GM18505 (cell line): ENCODE results near the gene RPL18A.

Experiments used
- ATAC-seq: cut with Tn5 transposase; IDR thresholded peaks from one replicate; pipeline ENCODE4 v1.9.1; 2021; ENCODE audit not compliant: unreplicated experiment
- POLR2A ChIP-seq: IDR thresholded peaks from 4 replicates; pipeline ENCODE4 v1.6.1; 2011; ENCODE audit warnings: borderline replicate concordance; ENCODE audit not compliant: insufficient read depth, insufficient read length; ENCODE audit errors: extremely low read depth

The RPL18A gene

DNA sequence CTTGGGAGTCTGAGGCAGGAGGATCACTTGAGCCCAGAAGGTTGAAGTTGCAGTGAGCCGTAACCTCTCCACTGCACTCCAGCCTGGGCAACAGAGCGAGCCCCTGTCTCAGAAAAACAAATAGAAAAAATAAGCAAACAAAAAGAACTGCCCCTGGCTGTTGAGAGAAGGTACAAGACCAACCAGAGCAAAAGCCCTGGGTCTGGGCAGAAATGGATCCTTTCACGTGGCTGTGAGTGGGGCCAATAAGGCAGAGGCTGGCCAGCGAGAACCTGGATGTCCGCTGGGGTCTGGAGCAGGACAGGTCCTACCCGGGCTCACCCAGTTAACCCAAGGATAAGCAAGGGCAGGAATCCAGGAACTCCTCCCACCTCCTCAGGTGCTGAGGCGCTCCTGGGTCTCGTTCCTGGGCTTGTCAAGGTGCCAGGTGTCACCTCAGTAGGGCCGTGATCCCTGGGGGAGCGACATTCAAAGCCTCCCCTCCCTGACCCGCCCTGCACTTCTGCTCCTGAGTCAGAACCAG lies 7.3 kb downstream of the RPL18A start:
- no peak for TF ChIP-seq POLR2A
- no peak for ATAC-seq

DNA sequence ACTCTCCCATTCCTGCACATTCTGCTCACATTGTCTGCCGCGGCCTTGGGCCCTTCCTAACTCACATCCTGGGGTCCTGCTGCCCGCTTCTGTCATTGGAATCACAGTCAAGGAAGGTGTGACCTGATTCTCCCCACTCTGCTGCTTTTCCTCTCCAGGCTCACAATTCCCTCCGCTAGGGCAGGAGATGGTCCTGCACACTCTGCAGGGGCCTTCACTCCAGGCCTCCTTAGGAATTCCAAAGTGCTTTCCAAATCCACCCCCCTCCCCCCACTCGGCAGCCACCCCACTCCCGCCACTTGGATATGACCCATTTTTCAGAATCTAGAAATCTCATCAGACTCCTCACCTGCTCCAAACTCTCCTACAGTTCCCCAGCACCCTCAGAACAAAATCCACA lies 9.0 kb downstream of the RPL18A start:
- no peak for TF ChIP-seq POLR2A
- ATAC-seq, result no peak

DNA sequence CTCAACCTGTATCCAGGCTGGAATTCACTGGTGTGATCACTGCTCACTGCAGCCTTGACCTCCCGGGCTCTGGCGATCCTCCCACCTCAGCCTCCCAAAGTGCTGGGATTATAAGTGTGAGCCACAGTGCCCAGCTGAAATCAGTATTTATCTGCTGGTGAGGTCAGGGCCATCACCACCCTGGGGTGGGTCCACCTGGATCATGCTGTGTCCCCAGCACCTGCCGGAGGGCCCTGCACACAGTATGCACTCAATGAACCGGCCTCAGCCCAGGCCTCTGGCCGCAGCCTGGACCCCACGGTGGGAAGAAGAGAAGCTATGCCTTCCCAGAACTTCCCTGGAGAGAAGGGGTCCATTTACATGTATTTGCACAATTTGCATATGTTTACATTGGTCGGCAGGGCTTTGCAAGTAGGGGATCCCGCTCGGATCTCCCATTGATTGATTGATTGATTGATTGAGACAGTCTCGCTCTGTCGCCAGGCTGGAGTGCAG lies 9.5 kb downstream of the RPL18A start:
- no peak for ATAC-seq
- TF ChIP-seq POLR2A, result no peak

DNA sequence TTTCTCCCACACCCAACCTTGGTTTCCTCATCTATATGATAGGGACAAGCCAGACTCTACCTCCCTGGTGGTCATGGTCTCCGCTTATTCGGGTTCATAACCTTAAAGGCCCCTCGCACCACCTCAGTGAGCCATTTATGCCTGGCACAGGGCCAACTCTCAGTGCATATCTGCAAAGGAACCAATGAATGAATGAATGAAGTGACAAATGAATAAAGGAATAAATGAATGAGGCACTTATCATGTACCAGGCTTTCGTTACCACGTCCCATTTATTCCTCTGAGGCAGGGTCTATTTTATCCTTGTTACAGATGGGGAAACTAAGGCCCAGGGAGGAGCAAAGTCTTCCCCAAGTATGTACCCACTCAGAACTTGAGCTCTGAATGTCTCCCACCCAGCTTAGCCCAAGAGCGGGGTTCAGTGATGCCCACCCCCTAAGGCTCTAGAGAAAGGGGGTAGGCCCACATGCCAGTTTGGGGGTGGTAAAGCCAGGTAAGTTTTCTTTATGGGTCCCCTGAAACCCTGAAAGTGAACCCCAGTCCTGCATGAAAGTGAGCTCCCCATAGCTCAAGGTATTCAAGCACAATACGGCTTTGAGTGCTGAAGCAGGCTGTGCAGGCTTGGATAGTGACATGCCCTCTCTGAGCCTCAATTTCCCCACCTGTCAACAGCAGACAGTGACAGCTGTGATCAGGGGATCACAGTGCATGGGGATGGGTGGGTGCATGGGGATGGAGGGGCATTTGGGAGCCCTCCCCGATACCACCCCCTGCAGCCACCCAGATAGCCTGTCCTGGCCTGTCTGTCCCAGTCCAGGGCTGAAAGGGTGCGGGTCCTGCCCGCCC lies 11.5 kb downstream of the RPL18A start:
- no peak for TF ChIP-seq POLR2A
- no peak for ATAC-seq

DNA sequence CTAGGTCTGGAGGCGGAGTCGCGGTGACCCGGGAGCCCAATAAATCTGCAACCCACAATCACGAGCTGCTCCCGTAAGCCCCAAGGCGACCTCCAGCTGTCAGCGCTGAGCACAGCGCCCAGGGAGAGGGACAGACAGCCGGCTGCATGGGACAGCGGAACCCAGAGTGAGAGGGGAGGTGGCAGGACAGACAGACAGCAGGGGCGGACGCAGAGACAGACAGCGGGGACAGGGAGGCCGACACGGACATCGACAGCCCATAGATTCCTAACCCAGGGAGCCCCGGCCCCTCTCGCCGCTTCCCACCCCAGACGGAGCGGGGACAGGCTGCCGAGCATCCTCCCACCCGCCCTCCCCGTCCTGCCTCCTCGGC lies 12.2 kb downstream of the RPL18A start, which contains the start of gene SLC5A5:
Gene SLC5A5, plus strand, starts transcription at position 68 of the 373 bp plus-strand sequence. CDS start 375 bp downstream, outside the sequence.
- TF ChIP-seq POLR2A, result no peak
- ATAC-seq, result no peak

DNA sequence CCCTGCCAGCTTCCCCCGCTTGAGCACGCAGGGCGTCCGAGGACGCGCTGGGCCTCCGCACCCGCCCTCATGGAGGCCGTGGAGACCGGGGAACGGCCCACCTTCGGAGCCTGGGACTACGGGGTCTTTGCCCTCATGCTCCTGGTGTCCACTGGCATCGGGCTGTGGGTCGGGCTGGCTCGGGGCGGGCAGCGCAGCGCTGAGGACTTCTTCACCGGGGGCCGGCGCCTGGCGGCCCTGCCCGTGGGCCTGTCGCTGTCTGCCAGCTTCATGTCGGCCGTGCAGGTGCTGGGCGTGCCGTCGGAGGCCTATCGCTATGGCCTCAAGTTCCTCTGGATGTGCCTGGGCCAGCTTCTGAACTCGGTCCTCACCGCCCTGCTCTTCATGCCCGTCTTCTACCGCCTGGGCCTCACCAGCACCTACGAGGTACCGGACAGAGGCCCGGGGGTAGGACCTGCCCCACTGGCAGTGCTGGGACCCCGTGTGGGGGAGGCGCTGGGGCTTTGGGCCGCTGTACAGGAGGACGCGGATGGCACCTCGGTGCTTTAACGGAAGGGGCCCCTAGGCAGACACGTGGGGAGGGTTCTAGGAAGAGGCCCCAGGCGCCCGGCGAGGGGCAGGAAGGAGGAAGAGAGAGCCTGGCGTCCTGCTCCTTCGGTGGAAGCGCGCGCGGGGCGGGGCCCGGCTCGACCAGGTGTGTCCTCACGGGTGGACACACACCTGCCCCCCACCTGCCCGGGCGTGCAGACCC lies 12.7 kb downstream of the RPL18A start:
- no peak for ATAC-seq
- TF ChIP-seq POLR2A, result no peak

DNA sequence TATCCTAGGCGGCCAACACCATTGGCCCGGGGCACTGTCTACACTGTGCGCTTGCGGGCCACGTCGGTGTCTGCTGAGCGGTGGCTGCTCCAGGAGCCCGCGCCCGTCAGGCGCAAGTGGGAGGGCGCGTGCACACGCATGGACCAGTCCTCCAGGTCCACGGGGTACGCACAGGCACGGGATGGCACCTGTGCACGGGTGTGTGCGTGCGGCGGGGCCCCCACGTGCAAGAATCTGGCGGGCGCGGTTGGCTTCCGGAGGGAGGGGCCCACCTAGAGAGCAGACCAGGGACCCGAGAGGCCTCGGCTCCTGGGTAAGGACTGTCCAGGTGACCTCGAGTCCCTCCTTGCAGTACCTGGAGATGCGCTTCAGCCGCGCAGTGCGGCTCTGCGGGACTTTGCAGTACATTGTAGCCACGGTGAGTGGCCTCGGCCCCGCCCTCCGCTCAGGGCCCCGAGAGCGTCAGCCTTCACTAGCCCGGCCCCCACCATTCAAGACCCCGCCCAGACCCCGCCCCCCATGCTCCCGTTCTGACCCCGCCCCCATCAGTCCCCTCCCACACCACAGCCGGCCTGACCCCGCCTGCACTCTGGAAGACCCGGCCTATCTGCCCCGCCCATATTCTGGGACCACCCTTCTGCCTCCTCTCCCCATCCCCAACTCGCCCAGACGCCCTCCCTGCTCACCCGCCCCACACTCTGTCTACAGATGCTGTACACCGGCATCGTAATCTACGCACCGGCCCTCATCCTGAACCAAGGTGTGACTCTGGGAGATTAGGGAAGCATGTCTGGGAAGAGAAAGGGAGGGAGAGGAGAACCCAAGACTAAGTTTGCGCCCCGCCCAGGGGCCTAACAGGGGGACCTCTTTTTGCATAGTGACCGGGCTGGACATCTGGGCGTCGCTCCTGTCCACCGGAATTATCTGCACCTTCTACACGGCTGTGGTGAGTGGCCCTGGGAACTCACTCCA lies 14.4 kb downstream of the RPL18A start:
- no peak for TF ChIP-seq POLR2A
- no peak for ATAC-seq

DNA sequence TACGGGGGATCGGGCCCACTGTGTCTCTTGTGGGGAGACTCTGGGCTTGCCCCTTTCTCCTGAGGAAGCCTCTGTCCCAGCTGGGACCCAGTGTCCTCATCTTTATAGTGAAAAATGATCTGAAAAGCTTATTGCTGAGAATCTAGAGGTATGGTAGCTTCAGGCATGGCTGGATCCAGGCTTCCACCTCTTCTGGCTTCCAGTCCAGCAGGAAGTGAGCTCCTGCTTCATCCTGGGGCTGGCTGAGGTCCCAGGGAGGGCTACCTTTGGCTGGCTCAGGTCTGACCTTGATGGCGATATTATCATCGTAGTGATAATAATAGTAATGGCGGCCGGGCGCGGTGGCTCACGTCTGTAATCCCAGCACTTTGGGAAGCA lies 15.0 kb downstream of the RPL18A start:
- no peak for ATAC-seq
- TF ChIP-seq POLR2A, result no peak

DNA sequence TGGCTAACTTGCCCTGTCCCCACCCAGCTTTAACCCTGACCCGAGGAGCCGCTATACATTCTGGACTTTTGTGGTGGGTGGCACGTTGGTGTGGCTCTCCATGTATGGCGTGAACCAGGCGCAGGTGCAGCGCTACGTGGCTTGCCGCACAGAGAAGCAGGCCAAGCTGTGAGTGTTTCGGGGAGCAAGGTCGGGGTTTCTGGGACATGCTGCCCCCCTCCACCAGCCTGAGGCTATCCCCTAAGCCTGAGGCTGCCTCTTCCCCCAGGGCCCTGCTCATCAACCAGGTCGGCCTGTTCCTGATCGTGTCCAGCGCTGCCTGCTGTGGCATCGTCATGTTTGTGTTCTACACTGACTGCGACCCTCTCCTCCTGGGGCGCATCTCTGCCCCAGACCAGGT lies 18.0 kb downstream of the RPL18A start:
- no peak for ATAC-seq
- no peak for TF ChIP-seq POLR2A

DNA sequence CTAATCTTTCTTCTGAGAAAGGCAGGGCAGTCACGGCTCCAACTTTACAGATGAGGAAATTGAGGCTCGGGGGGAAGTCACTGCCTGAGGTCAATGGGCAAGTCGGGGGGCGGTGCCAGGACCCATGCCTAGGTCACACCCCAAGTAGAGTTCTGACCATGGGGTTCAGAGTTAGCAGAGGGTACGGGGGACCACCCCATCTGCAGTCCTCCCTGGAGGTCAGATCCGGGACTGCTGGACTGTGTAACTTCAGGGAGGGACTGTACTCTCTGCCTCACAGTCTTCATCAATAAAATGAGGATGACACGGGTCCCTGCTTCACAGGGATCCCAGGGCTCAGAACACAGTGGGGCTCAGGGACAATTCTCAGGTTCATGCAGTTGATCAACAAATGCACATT lies 19.8 kb downstream of the RPL18A start:
- ATAC-seq, result no peak
- TF ChIP-seq POLR2A, result no peak

DNA sequence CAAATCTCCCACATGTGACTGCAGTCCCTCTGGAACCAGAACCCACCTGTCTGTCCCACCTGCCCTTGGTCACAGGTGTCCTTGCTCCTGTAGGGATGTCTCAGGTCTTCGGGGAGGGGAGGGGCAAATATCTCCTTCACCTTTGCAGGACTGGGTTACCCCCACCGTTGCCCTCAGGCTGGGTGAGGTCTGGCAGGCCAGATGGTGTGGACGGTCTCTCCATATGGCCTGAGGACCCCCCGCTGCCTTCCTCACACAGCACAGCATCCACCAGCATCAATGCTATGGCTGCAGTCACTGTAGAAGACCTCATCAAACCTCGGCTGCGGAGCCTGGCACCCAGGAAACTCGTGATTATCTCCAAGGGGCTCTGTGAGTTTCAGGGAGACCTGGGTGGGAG lies 22.0 kb downstream of the RPL18A start:
- no peak for ATAC-seq
- TF ChIP-seq POLR2A, result no peak

DNA sequence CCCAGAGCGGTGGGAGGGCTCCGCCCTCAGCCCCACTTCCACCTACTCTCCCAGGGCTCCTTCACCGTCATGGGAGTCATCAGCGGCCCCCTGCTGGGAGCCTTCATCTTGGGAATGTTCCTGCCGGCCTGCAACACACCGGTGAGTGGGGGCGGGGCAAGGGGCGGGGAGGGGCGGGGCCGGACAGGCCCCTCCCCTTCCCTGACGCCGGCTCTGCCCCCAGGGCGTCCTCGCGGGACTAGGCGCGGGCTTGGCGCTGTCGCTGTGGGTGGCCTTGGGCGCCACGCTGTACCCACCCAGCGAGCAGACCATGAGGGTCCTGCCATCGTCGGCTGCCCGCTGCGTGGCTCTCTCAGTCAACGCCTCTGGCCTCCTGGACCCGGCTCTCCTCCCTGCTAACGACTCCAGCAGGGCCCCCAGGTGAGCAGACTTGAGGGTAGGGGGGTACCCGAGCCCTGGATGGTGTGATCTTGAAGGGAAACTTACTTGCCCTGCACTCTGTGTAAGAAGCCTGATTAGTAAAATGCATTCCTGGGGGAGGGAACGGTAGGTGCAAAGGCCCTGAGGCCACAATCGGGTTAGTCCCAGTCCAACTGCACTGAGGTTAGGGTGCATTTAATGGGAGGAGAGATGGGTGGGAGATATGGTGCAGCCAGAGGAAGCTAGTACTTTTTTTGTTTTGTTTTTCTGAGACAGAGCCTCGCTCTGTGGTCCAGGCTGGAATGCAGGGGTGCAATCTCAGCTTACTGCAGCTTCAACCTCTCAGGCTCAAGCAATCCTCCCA lies 24.1 kb downstream of the RPL18A start:
- ATAC-seq, result no peak
- no peak for TF ChIP-seq POLR2A
